HG03565 (cell line): Measurements from ENCODE around the gene CACTIN.

Experiments
- ATAC-seq: cut with Tn5 transposase; IDR thresholded peaks from one replicate; pipeline ENCODE4 v1.9.1; 2021; ENCODE audit warnings: mild to moderate bottlenecking, moderate library complexity; ENCODE audit not compliant: unreplicated experiment

Gene CACTIN

DNA sequence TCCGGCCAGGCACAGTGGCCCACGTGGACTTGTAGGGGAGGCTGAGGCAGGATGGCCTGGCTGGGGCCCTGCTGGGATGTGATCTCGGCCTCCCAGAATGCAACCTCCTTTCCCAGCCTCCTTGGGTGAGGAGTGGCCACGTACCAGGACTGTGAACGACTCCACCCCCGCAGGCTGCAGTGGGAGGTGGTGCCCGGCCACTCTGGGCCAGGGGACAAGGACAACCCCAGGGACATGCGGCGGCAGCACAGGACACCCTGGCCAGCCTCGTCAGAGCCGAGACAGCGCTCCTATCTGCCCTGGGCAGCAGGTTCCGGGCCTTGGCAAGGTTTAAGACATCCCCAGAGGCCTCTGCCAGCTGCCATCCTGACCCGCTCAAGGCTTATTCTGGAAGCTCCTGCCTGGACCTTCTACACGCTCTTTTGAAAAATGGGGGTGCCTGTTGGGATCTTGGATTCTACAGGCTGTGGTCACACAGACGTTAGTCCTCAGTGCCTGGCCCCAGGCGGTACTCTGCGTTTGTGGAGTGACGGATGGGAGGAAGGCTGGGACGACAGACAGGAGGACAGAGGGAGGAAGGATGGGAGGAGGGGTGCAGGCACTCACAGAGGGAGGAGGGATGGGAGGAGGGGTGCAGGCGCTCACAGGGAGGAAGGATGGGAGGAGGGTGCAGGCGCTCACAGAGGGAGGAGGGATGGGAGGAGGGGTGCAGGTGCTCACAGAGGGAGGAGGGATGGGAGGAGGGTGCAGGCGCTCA is 19.9 kb upstream of the CACTIN start:
- no peak for ATAC-seq

GRCh38 chr19:3645726-3646125 is 19.1 kb upstream of the CACTIN start:
- ATAC-seq = no peak

- no peak for ATAC-seq
Observed at GRCh38 chr19:3645067-3645396, 18.4 kb upstream of the CACTIN start.

GRCh38 chr19:3644351-3645066 is 17.9 kb upstream of the CACTIN start:
- no peak for ATAC-seq

GRCh38 chr19:3643674-3644313 is 17.2 kb upstream of the CACTIN start:
- no peak for ATAC-seq

DNA sequence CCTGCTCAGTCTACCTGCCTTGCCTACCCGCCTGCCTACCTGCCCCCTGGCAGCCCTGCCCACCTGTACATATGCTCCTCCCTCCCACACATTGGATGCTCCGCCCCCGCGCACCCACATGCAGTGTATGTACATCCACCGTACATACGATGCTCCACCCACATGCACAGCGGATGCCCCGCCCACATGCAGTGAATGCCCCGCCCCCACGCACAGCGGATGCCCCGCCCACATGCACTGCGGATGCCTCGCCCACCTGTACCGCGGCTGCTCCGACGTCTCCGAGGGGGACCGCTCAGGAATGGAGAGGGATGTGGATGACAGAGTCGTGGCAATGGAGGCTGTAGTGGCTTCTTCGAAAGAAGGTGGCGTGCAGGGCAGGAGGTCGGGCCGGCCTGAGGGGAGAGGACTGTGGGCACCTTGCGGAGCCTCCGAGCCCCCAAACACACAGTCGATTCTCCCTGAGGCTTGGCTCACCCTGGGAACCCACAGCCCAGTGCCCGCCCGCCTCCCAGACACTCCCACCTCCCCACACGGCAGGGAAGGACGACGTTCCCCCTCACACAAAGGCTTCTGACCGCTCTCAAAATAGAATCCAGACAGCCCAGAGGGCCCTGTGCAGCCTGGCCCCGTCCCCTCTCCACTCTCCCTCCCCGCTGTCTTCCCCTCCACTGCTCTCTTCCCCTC is 16.5 kb upstream of the CACTIN start:
- no peak for ATAC-seq

DNA sequence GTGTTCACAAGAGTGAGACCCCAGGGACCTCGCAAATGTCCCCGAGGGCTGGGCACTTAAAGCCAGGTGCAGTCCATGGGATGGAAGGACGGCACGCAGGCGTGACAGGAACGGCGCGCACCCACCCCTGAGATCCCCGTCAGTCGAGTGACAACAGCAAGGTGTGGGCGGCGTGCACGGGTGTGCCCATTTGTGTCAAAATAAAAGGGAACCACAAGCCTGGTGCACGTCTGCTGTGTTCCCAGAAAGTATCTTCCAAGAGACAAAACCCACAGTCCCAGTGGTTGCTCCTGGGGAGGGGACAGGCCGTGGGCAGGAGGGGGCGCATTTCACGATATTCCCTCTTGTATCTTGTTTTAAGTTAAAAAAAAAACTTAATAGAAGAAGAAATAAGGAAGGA is 15.7 kb upstream of the CACTIN start:
- no peak for ATAC-seq

DNA sequence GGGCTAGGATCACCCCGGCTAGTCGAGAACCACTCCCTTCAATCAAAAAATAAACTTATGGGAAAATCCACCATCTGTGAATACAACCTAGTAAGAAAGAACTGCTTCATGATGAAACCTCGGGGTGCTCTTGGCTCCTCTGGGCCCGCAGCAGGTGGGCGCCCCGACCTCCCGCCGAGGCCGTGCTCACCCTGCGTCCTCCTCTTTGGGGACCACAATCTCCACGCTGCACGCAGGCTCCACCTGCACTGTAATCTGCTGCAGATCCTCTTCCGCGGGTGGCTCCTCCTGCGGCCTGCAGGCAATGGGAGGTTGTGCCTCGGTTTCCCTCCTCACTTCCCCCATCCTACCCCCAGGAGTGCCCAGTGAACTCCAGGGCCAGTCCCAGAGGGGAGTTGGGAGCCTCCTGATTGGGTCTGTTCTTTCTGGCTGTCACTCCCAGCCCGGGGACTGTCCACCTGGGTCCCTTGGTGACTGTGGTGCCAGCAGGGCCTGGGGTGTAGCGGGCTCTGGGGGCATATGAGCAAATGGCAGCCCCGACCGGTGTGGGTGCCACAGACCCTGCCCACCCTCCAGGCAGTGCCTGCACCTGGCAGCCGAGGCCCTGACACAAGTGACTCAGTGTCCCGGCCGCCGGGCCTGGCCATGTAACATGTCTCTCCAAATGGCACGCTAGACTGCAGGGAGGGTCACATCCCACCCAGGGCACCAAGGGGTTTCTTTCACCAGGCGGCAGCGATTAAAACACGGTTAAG is 15.1 kb upstream of the CACTIN start:
- ATAC-seq = no peak

- no peak for ATAC-seq
Observed at GRCh38 chr19:3639479-3639878, 12.9 kb upstream of the CACTIN start.

- ATAC-seq = no peak
Observed at GRCh38 chr19:3638208-3639193, 11.9 kb upstream of the CACTIN start.

DNA sequence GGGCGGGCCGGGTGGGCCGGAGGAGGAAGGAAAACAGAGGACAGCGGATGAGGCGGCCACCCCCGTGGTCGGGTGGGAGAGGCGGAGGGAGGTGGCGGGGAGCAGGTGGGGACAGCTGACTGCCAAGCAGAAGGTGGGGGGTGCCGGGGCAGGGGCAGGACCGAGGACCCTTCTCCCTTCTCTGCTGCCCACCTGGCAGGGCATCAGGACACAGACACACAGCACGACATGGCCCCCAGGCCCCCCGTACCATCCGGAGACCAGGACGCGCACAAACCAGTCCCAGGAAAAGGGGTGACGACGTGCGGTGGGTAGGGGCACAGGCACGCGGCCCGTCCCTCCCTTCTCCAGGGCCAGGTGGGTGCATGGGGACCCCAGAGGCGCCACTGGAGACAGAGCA is 11.0 kb upstream of the CACTIN start:
- ATAC-seq = no peak

- ATAC-seq = no peak
Observed at GRCh38 chr19:3636962-3637361, 10.4 kb upstream of the CACTIN start.

GRCh38 chr19:3636506-3636905 is 9.9 kb upstream of the CACTIN start:
- ATAC-seq = no peak

- ATAC-seq = no peak
Observed at GRCh38 chr19:3634496-3635045, 8.0 kb upstream of the CACTIN start.

GRCh38 chr19:3633559-3633988 is 7.0 kb upstream of the CACTIN start:
- no peak for ATAC-seq

GRCh38 chr19:3632739-3633558 is 6.4 kb upstream of the CACTIN start:
- ATAC-seq = no peak

GRCh38 chr19:3632098-3632497 is 5.5 kb upstream of the CACTIN start:
- ATAC-seq = no peak

DNA sequence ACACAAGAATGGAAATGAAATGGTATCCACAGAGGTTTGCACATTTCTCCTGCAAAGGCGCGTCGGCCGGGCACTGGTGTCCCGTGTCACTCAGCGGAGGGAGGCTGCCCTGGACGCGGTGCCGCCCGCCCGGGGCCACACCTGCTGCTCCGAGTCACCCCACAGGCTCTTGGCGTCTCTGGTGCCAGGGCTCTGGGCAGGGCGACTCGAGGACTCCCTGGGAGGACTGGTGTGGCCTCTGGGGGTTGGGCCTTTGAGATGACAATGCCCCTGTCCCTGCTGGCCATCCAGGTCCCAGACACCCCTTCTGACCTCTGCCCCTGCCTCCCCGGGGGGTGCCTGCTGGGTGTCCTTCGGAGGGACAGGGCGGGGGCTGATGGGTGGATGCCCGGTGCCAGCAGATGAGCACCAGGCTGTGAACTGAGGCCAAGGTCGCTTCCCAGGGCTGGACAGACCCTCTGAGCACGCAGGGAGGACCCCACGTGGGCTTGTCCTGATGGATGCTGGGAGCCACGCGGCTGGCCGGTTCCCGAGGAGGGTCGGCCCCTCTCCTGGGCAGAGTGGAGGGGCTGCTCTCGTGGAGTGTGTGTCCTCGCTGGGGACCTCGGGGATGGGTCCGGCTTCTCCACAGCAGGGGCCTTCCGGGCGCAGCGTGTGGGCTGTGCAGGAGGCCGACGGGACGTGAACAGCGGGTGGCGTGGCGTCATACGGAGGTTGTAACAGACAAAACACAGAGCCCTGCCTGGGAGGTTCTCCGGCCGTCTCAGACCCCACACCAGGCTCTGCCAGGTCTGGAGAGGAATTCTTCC is 4.7 kb upstream of the CACTIN start:
- ATAC-seq = no peak
